Transverse colon (tissue), 4 donors: ENCODE results near the gene NAAA. TPM values are rescaled to one million over a fixed set of nuclear protein-coding genes. Genes with fewer than 3 reads are reported as not detected.

Experiments used
- DNase-seq: peaks from one replicate; pipeline ENCODE4 v3.0.0-alpha.2; 2019
- H3K27ac ChIP-seq, 4 donors: fragments of 200-600 bp; sonication (generic); 2 replicates each; pipeline ENCODE4 v1.5.1; 2016 to 2018; ENCODE audit warnings: inconsistent platforms in 4 of 4
- H3K27me3 ChIP-seq: fragments of 200-600 bp; sonication (generic); 2 replicates; pipeline ENCODE4 v1.5.1; 2017; ENCODE audit warnings: inconsistent platforms
- H3K36me3 ChIP-seq, 4 donors: fragments of 200-600 bp; sonication (generic); 2 replicates each; pipeline ENCODE4 v1.5.1; 2017 to 2019; ENCODE audit warnings: inconsistent platforms in 4 of 4
- H3K4me1 ChIP-seq, 4 donors: fragments of 200-600 bp; sonication (generic); 2 replicates each; pipeline ENCODE4 v1.5.1; 2017 to 2020; ENCODE audit warnings: inconsistent platforms in 4 of 4
- H3K4me3 ChIP-seq, 4 donors: fragments of 200-600 bp; sonication (generic); 1 replicate in 1 of 4; 2 replicates in 3 of 4; pipeline versions ENCODE4 v1.5.1 to v1.6.1; 2017 to 2019; ENCODE audit warnings: inconsistent platforms in 4 of 4
- H3K9me3 ChIP-seq, 2 donors: fragments of 200-600 bp; sonication (generic); 2 replicates each; pipeline ENCODE4 v1.5.1; 2017 to 2019; ENCODE audit warnings: inconsistent platforms in 2 of 2
- EP300 ChIP-seq: sonication (generic); formaldehyde crosslinking; IDR thresholded peaks from one replicate; pipeline ENCODE4 v1.6.1; 2017; ENCODE audit warnings: antibody characterized with exemption, low read depth
- POLR2A ChIP-seq: fragments of 450-650 bp; IDR thresholded peaks from one replicate; pipeline ENCODE4 v1.6.1; 2016; ENCODE audit warnings: antibody characterized with exemption, mild to moderate bottlenecking, moderate library complexity
- POLR2AphosphoS5 ChIP-seq, 3 donors: sonication (generic); formaldehyde crosslinking; IDR thresholded peaks; one replicate each; pipeline ENCODE4 v1.6.1; 2016; ENCODE audit warnings: antibody characterized with exemption in 3 of 3
- WGBS, 2 donors: methylation state at CpG; one replicate each; pipeline ENCODE4 v1.1.5; 2018; ENCODE audit warnings: low coverage in 1 of 2; 5-methylcytosine and 5-hydroxymethylcytosine counted together
- in situ Hi-C, 4 donors: fragments of 200-750 bp; cut with MboI; loops; one replicate each; pipeline versions ENCODE4 v1.15.0 to v1.15.1; 2017; ENCODE audit warnings: low sequenced_read_pairs in 3 of 4, low pct_ligation_motif_present in 1 of 4, low pct_unique_long_range_greater_than_20kb in 1 of 4
- intact Hi-C: fragments of 100-400 bp; cut with DNase I; formaldehyde crosslinking; loops from one replicate; pipeline ENCODE4 v1.15.1; 2023; ENCODE audit warnings: low total_unique reads
- total RNA-seq, 4 donors: library from RNA; depleted of rRNA; stranded (reverse); fragments of >200 nt; gene quantifications; one replicate each; pipeline ENCODE4 v1.1.0, GENCODE V29; 2016
- TF ChIP-seq, protein P1 (sequence below), 5 experiments: fragments of 200-600 bp in 3 of 5; fragments of 450-650 bp in 2 of 5; sonication (generic) in 3 of 5; IDR thresholded peaks; 1 replicate in 2 of 5; 2 replicates in 3 of 5; pipeline ENCODE4 v1.5.1; 2016 to 2017; ENCODE audit warnings: antibody characterized with exemption in 5 of 5, inconsistent platforms in 3 of 5, mild to moderate bottlenecking in 2 of 5, moderate library complexity in 1 of 5

NAAA gene
- total RNA-seq, 4 donors from 2014 or later = 219 to 603 (median 461) TPM

DNA sequence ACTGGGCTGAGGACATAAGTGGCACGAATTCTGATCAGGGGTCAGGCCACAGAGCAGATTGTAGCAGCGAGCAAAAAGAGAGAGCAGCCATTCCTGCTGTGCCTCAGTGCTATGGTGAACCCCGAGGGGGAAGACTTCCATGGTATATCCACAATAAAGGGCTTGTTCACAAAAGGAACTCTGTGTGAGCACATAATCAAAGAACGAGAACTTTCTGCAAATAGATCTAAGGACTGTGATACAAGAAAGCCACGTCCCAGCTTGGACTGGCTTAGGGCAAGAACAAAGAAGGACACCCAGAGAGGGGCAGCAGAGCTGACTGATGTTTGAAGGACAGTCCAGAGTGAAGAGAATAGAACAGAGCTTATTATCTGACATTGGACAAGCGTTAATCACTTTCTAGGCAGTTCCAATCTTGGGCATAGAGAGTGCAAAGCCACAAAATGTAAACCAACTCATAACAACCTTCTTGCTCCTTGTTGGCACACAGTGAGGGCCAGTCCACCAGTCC, 62.5 kb downstream of the NAAA start:
- intact Hi-C loops = no loop called here
- H3K4me1 ChIP-seq = no peaks in the 10 kb centered on the region
- no peaks in the 10 kb centered on the region for H3K9me3 ChIP-seq
- no peak for DNase-seq
- no peaks in the 10 kb centered on the region for H3K36me3 ChIP-seq
- 51 to 59% methylated on average over 4 to 6 of the region's 6 CpGs for WGBS, 2 donors
- in situ Hi-C loops = loop anchor here in 1 of 4 donors (25.0 kb wide), 1 partner anchor 209 kb away; no protein-coding TSS in a partner anchor
- no peak overlapping the region for H3K4me3 ChIP-seq
- TF ChIP-seq, protein P1, sequence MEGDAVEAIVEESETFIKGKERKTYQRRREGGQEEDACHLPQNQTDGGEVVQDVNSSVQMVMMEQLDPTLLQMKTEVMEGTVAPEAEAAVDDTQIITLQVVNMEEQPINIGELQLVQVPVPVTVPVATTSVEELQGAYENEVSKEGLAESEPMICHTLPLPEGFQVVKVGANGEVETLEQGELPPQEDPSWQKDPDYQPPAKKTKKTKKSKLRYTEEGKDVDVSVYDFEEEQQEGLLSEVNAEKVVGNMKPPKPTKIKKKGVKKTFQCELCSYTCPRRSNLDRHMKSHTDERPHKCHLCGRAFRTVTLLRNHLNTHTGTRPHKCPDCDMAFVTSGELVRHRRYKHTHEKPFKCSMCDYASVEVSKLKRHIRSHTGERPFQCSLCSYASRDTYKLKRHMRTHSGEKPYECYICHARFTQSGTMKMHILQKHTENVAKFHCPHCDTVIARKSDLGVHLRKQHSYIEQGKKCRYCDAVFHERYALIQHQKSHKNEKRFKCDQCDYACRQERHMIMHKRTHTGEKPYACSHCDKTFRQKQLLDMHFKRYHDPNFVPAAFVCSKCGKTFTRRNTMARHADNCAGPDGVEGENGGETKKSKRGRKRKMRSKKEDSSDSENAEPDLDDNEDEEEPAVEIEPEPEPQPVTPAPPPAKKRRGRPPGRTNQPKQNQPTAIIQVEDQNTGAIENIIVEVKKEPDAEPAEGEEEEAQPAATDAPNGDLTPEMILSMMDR (IDR thresholded peaks at IDR 0.05) = no peak
- H3K27ac ChIP-seq = no peak overlapping the region
- no peaks in the 10 kb centered on the region for H3K27me3 ChIP-seq

DNA sequence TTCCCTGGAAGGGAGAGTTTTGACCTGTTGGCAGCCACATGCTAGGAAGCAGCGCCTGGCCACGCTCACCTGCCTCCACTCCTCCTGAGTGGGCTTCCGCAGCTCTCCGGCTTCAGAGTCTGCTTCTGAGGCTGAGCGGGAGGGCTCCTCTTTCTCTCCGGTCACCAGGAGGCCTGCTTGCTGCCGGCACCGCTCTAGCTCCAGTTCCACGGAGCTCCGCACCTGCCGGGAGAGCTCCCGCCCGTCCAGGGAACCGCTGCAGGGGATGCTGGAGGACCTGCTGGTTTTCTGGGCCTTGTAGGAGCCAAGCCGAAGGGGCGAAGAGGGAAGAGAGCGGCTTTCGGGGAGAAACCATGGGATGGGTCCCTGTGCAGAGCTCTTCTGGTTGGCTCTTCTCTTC, 64.6 kb downstream of the NAAA start:
- Histone ChIP-seq H3K9me3 (no peaks in the 10 kb centered on the region), H3K36me3 (no peaks in the 10 kb centered on the region), H3K27ac (no peak overlapping the region), H3K4me1 (no peaks in the 10 kb centered on the region), H3K27me3 (no peaks in the 10 kb centered on the region), H3K4me3 (no peak overlapping the region)
- WGBS, 2 donors = 87 to 100% methylated on average over 1 to 18 of the region's 18 CpGs
- intact Hi-C loops (no loop called here), in situ Hi-C loops (loop anchor here in 1 of 4 donors (25.0 kb wide), 1 partner anchor 211 kb away; no protein-coding TSS in a partner anchor)
- DNase-seq = no peak
- TF ChIP-seq EP300 (no peak), POLR2A (no peak), POLR2AphosphoS5 (IDR thresholded peaks at IDR 0.05) (no peak)
- TF ChIP-seq, protein P1 (IDR thresholded peaks at IDR 0.05) = no peak

DNA sequence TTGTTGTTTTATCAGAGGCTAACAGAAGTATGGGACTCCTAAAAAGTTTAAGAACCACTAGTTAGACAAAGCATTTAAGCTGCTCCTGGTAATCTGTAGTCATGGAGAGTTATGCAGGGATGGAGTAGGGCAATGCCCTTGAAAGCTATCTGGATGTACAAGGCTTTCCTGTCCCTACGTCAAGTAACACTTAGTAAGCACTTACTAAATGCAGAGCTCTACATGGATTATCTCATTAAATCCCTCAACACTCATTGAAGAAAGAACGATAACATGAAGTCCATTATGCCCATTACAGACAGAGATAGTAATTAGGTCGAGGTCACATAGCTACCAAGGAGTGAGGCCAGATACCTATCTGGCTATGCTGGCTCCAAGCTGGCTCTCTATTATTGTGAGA, 71.7 kb downstream of the NAAA start:
- H3K36me3 ChIP-seq = no peaks in the 10 kb centered on the region
- H3K4me1 ChIP-seq = no peaks in the 10 kb centered on the region
- no peak for DNase-seq
- no peaks in the 10 kb centered on the region for H3K9me3 ChIP-seq
- intact Hi-C loops = no loop called here
- H3K27me3 ChIP-seq = no peaks in the 10 kb centered on the region
- no peak overlapping the region for H3K27ac ChIP-seq
- TF ChIP-seq EP300 (no peak), POLR2AphosphoS5 (IDR thresholded peaks at IDR 0.05) (no peak), POLR2A (no peak)
- TF ChIP-seq, protein P1 (IDR thresholded peaks at IDR 0.05) = no peak
- H3K4me3 ChIP-seq = no peak overlapping the region
- 47 to 65% methylated on average over 3 of the region's 3 CpGs for WGBS, 2 donors
- in situ Hi-C loops = no loop called here

DNA sequence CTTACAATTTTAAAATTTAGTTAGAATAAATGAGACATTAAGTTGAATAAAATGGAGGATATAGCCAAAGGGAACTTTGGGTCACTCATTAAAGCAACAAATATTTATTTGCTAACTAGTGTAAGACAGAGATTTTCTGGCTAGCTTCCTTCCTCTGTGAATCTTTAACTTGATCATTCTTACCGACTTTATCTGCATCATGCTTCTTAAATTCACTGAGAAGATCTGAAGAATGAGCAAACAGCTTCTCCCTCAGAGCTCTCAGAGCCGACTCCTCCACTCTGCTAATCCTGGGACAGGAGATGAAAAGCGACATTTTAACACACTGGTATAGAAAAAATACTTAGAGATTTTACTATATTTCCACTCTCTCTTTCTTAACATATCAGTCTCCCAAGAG, 73.7 kb downstream of the NAAA start:
- H3K36me3 ChIP-seq = no peaks in the 10 kb centered on the region
- TF ChIP-seq, protein P1 (IDR thresholded peaks at IDR 0.05) = no peak
- TF ChIP-seq POLR2AphosphoS5 (IDR thresholded peaks at IDR 0.05) (no peak), POLR2A (no peak), EP300 (no peak)
- intact Hi-C loops = no loop called here
- H3K9me3 ChIP-seq = no peaks in the 10 kb centered on the region
- no peak overlapping the region for H3K4me3 ChIP-seq
- no peaks in the 10 kb centered on the region for H3K27me3 ChIP-seq
- H3K27ac ChIP-seq = no peak overlapping the region
- H3K4me1 ChIP-seq = no peaks in the 10 kb centered on the region
- DNase-seq = no peak
- in situ Hi-C loops = no loop called here
- 60 to 66% methylated on average over 2 to 3 of the region's 3 CpGs for WGBS, 2 donors

Other genes starting within 250 kb of the NAAA start
- gene USO1, start 216.4 kb downstream of the NAAA start, total RNA-seq = 100 to 1,000 TPM in 1 of 4 donors, 10 to 100 TPM in 3; 24.3 to 110 (median 61.0) TPM
- gene PPEF2, start 38.6 kb downstream of the NAAA start, total RNA-seq = under 1 TPM in 1 of 4 donors, not detected in 3; 0.32 TPM
- 10 to 100 TPM in 3 of 4 donors, 1 to 10 TPM in 1; 6.7 to 27.5 (median 20.4) TPM for gene SDAD1, start 49.9 kb upstream of the NAAA start, total RNA-seq
- 1 to 10 TPM in 1 of 4 donors, not detected in 3; 2.5 TPM for gene CXCL9, start 66.5 kb upstream of the NAAA start, total RNA-seq
- 1 to 10 TPM in 1 of 4 donors, not detected in 3; 3.0 TPM for gene CXCL10, start 82.5 kb upstream of the NAAA start, total RNA-seq
- not detected for gene CXCL11, start 95.1 kb upstream of the NAAA start, total RNA-seq
- gene ART3, start 133.7 kb upstream of the NAAA start, total RNA-seq = 1 to 10 TPM in 1 of 4 donors, under 1 TPM in 1, not detected in 2; 0.68 to 4.4 TPM
- gene NUP54, start 207.4 kb upstream of the NAAA start, total RNA-seq = 100 to 1,000 TPM in 1 of 4 donors, 10 to 100 TPM in 2, 1 to 10 TPM in 1; 7.0 to 142 (median 29.2) TPM